HepG2 (cell line): ENCODE data around the gene TFDP2.

Source experiments
- CCDC6 ChIP-seq: sonication (generic); formaldehyde crosslinking; IDR thresholded peaks from 2 replicates; pipeline ENCODE4 v1.8.1; 2022; ENCODE audit warnings: mild to moderate bottlenecking, missing genetic modification reagents, moderate library complexity
- FOXC1 ChIP-seq: sonication (generic); formaldehyde crosslinking; IDR thresholded peaks from 2 replicates; pipeline ENCODE4 v1.8.0; 2022; ENCODE audit warnings: mild to moderate bottlenecking, missing genetic modification reagents, borderline replicate concordance
- MTA1 ChIP-seq: sonication (generic); formaldehyde crosslinking; IDR thresholded peaks from 2 replicates; pipeline ENCODE4 v1.4.0; 2020; ENCODE audit warnings: missing genetic modification reagents, mild to moderate bottlenecking, borderline replicate concordance
- MYNN ChIP-seq: sonication (generic); formaldehyde crosslinking; IDR thresholded peaks from 2 replicates; pipeline ENCODE4 v1.4.0; 2020; ENCODE audit warnings: mild to moderate bottlenecking, low read depth, missing genetic modification reagents
- U2AF1 ChIP-seq: fragments of 200-400 bp; formaldehyde crosslinking; optimal IDR thresholded peaks from 2 replicates; pipeline ENCODE3; 2017; ENCODE audit warnings: mild to moderate bottlenecking, low read depth, low read length

GRCh38 chr3:142013326-142013980 is 135.9 kb downstream of the TFDP2 start:
- TF ChIP-seq MYNN (CRISPR knock-in tag) (no peak), MTA1 (CRISPR knock-in tag) (no peak), U2AF1 (no peak), CCDC6 (no peak), FOXC1 (CRISPR knock-in tag) (no peak)
